Hepatocyte (in vitro differentiated cells): ENCODE data around the gene UQCRQ.

ENCODE experiments used
- EZH2 ChIP-seq: fragments of 200-600 bp; sonication (generic); IDR thresholded peaks from 2 replicates; pipeline ENCODE4 v1.6.1; 2016; ENCODE audit warnings: antibody characterized with exemption, mild to moderate bottlenecking, borderline replicate concordance
- EZH2phosphoT487 ChIP-seq: fragments of 200-600 bp; sonication (generic); IDR thresholded peaks from one replicate; pipeline ENCODE4 v1.6.1; 2018; ENCODE audit warnings: antibody characterized with exemption, mild to moderate bottlenecking, low read depth, moderate library complexity; ENCODE audit not compliant: unreplicated experiment, severe bottlenecking
- TF ChIP-seq, protein P1 (sequence below): fragments of 200-600 bp; sonication (generic); IDR thresholded peaks from 2 replicates; pipeline ENCODE4 v1.5.1; 2016; ENCODE audit warnings: antibody characterized with exemption, mild to moderate bottlenecking; ENCODE audit not compliant: poor library complexity

DNA sequence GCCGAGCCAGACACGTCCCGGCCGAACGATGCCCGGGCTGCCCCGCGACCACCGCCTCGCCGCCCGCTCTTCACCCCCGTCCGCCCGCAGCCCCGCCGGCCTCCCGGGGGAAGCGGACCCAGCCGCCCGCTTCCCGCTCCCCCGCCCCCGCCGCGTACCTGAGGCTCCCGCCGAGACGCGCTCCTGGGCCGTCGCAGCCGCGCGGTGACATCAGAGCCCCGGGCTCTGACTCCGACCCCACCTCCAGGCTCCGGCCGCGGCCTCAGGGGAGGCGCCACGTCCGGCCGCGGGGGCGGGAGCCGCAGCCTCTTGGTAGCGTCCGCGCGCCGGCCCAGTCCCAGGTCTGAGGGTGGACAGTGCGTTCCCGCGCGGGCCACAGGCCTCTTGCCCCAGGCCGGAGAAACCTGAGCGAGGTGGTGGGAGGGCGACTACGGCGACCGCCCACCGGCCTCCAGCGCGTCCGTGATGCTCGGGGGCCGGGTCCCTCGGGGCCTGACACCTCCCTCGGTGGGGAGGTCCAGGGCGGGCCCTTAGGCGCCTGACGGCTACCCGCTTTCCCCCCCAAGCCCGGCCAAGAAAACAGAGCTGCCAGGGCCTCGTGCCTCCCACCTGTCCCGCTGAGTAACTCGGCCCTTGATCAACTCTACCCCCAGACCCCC lies 35.9 kb upstream of the UQCRQ start, which contains the start of gene SHROOM1:
- TF ChIP-seq, protein P1, sequence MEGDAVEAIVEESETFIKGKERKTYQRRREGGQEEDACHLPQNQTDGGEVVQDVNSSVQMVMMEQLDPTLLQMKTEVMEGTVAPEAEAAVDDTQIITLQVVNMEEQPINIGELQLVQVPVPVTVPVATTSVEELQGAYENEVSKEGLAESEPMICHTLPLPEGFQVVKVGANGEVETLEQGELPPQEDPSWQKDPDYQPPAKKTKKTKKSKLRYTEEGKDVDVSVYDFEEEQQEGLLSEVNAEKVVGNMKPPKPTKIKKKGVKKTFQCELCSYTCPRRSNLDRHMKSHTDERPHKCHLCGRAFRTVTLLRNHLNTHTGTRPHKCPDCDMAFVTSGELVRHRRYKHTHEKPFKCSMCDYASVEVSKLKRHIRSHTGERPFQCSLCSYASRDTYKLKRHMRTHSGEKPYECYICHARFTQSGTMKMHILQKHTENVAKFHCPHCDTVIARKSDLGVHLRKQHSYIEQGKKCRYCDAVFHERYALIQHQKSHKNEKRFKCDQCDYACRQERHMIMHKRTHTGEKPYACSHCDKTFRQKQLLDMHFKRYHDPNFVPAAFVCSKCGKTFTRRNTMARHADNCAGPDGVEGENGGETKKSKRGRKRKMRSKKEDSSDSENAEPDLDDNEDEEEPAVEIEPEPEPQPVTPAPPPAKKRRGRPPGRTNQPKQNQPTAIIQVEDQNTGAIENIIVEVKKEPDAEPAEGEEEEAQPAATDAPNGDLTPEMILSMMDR, result no peak
- TF ChIP-seq EZH2 (no peak), EZH2phosphoT487 (no peak)
